Coronary artery (tissue), 2 donors: ENCODE data around the gene SQOR.
A peak's percentile ranks its signal among the peaks of the same experiment; 100 is the strongest.

ENCODE experiments used
- DNase-seq: peaks from one replicate; pipeline ENCODE4 v3.0.0-alpha.2; 2017; ENCODE audit warnings: low spot score
- H3K27ac ChIP-seq, 2 donors: fragments of 200-600 bp; sonication (generic); one replicate each; pipeline ENCODE4 v1.5.1; 2016 to 2019
- H3K4me3 ChIP-seq: fragments of 200-600 bp; sonication (generic); 2 replicates; pipeline ENCODE4 v1.5.1; 2016; ENCODE audit warnings: mild to moderate bottlenecking, moderate library complexity
- CTCF ChIP-seq: fragments of 200-600 bp; sonication (generic); IDR thresholded peaks from one replicate; pipeline ENCODE4 v1.5.1; 2019; ENCODE audit warnings: antibody characterized with exemption

The SQOR gene

GRCh38 chr15:45650889-45651525 lies 16.2 kb downstream of the SQOR start:
- TF ChIP-seq CTCF = no peak
- no peak for DNase-seq
- Histone ChIP-seq H3K4me3 (no peak overlapping the region), H3K27ac (no peak overlapping the region)

DNA sequence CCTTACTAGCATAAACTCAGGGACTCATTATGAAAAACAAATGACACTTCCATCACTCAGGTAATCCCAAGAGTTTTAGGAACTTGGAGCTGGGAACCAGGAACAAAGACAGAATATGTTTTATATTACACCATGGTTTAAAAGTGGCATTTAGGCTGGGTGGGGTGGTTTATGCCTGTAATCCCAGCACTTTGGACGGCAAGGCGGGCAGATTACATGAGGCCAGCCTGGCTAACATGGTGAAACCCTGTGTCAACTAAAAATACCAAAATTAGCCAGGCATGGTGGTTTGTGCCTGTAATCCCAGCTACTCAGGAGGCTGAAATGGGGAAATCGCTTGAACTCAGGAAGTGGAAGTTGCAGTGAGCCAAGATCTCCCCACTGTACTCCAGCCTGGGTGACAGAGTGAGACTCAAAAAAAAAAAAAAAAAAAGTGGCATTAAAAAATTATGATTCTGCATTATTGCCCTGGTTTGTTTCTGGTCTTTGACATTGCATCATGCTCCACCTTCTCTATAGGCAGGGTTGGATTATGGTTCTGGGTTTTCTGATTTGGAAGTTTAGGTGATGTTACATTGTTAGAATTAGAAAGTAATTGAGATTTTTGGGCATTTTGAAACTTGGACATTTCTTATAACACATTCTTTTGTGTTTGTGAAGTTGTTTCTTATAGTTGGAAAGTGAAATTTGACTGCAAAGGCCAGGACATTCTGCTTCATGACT lies 19.0 kb downstream of the SQOR start:
- H3K27ac ChIP-seq = no peak overlapping the region
- no peak for DNase-seq

DNA sequence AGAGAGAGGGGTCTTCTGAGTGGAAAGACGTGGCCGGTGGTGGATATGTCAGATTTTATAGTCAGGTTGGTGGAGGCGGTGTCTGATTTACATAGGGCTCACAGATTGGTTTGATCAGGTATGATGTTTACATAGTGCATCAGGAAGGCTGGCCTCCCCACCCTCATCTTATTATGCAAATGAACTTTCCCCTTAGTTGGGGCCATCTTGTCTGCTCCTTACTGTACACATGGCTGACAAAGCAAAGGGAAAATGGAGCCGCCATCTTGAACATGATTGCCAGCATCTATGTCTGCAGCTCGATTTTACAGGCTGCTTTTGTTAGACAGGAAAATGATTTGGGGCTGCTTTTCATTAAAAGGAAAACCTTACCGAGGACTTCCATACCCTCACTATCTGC lies 19.9 kb downstream of the SQOR start:
- Histone ChIP-seq H3K4me3 (no peak overlapping the region), H3K27ac (no peak overlapping the region)
- no peak for TF ChIP-seq CTCF
- DNase-seq = no peak

More for the DNA sequence above, 19.0 kb downstream of the SQOR start:
- no peak for TF ChIP-seq CTCF
- H3K4me3 ChIP-seq = no peak overlapping the region

- DNase-seq = no peak
- Histone ChIP-seq H3K4me3 (no peak overlapping the region), H3K27ac (no peak overlapping the region)
- TF ChIP-seq CTCF = no peak
These were observed 22.4 kb downstream of the SQOR start for GRCh38 chr15:45657254-45657653.

GRCh38 chr15:45657764-45658545 lies 23.1 kb downstream of the SQOR start:
- no peak for TF ChIP-seq CTCF
- H3K4me3 ChIP-seq = no peak overlapping the region
- no peak overlapping the region for H3K27ac ChIP-seq
- no peak for DNase-seq

DNA sequence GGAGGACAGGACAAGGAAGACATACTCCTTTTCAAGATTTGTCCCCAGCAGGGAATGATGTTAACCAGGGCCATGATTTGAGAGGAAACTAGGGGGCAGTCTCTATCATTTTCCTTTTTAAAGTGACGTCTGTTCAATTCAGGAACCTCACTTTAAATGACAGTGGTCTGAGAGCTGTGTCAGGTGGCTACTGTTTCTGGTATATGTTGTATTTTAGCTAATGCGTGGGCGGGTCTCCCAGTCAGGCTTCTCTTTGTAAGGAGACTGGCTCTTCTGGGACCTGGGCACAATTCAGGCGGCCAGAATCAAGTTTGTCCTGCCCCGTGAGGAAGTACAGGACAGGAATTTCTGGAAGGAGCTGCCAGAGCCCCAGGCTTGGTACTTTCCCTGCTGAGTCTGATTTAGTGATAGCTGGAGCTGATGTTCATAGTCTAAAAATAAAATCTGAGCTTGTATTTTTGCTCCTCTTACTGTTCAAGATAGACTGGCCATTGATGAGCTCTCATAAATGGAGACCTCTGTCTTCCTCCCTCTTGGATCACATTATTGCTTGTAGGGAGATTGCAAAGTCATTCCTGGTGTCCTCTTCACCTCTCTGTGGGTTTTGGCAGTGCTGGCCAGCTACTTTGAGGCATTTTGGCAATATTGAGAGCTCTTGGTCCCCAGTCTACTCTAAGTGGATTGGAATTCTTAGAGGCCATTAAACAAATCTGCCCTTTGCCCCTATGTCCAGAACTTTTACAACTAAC lies 25.6 kb downstream of the SQOR start:
- H3K4me3 ChIP-seq = no peak overlapping the region
- DNase-seq = no peak

More for the DNA sequence above, 25.6 kb downstream of the SQOR start:
- H3K27ac ChIP-seq = peak overlapping the region; percentile 64 to 80
- TF ChIP-seq CTCF = no peak
